Left ventricle myocardium inferior (tissue), 1 donor: ENCODE results near the gene HTRA2. TPM values are rescaled to one million over a fixed set of nuclear protein-coding genes. Genes with fewer than 3 reads are reported as not detected.

Experiments
- DNase-seq: peaks from one replicate; pipeline ENCODE4 v3.0.0-alpha.2; 2020
- H3K27ac ChIP-seq: fragments of 200-600 bp; replicated peaks from 2 replicates; pipeline ENCODE4 v1.8.0; 2021
- H3K27me3 ChIP-seq: fragments of 200-600 bp; 2 replicates; pipeline ENCODE4 v1.8.0; 2021; ENCODE audit warnings: low read depth
- H3K36me3 ChIP-seq: fragments of 200-600 bp; 2 replicates; pipeline ENCODE4 v1.8.0; 2021
- H3K4me1 ChIP-seq: fragments of 200-600 bp; 2 replicates; pipeline ENCODE4 v1.8.0; 2021
- H3K4me3 ChIP-seq: fragments of 200-600 bp; 2 replicates; pipeline ENCODE4 v1.8.0; 2021; ENCODE audit warnings: mild to moderate bottlenecking, moderate library complexity
- H3K9me3 ChIP-seq: fragments of 200-600 bp; replicated peaks from 2 replicates; pipeline ENCODE4 v1.8.0; 2021
- CTCF ChIP-seq: fragments of 200-600 bp; IDR thresholded peaks from 2 replicates; pipeline ENCODE4 v1.8.0; 2021; ENCODE audit warnings: antibody characterized with exemption, mild to moderate bottlenecking, borderline replicate concordance
- intact Hi-C: fragments of 100-400 bp; cut with micrococcal nuclease; formaldehyde crosslinking; loops from one replicate; pipeline ENCODE4 v1.11.0; 2022
- total RNA-seq: library from RNA; stranded (reverse); fragmentation: NEBNext Ultra II Directional; extraction: Animal tissue kit (Norgen Biotek cat#: 25700); gene quantifications from one replicate; pipeline ENCODE4 v1.2.1, GENCODE V29; 2021
- donor health status: DM: no; HTN: yes; CAD: no; lungs with severe emphysema.

The HTRA2 gene
- total RNA-seq, 1 donor from 2014 or later = 26.6 TPM

DNA sequence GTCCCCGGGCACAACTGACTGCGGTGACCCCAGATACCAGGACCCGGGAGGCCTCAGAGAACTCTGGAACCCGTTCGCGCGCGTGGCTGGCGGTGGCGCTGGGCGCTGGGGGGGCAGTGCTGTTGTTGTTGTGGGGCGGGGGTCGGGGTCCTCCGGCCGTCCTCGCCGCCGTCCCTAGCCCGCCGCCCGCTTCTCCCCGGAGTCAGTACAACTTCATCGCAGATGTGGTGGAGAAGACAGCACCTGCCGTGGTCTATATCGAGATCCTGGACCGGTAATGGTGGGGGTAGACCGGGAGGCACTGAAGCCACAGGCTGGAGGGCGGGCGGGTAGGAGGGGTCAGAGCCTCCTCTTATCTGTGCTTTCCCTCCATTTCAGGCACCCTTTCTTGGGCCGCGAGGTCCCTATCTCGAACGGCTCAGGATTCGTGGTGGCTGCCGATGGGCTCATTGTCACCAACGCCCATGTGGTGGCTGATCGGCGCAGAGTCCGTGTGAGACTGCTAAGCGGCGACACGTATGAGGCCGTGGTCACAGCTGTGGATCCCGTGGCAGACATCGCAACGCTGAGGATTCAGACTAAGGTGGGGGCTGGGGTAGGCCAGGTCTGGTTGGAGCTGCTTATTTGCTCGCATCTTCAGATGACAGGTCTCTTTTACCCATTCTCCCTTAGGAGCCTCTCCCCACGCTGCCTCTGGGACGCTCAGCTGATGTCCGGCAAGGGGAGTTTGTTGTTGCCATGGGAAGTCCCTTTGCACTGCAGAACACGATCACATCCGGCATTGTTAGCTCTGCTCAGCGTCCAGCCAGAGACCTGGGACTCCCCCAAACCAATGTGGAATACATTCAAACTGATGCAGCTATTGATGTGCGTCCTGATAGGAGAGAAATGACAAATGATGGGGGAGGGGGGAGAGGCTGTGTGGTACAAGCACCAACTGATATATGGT lies 780 bp downstream of the HTRA2 start:
- Histone ChIP-seq H3K27ac (peak overlapping the region; percentile 93), H3K9me3 (no peaks in the 10 kb centered on the region), H3K4me1 (peaks cover 49% of the 10 kb centered on the region), H3K36me3 (peaks cover 61% of the 10 kb centered on the region), H3K27me3 (no peaks in the 10 kb centered on the region), H3K4me3 (peak overlapping the region; percentile 97)
- TF ChIP-seq CTCF = no peak
- intact Hi-C loops = no loop called here
- no peak for DNase-seq

DNA sequence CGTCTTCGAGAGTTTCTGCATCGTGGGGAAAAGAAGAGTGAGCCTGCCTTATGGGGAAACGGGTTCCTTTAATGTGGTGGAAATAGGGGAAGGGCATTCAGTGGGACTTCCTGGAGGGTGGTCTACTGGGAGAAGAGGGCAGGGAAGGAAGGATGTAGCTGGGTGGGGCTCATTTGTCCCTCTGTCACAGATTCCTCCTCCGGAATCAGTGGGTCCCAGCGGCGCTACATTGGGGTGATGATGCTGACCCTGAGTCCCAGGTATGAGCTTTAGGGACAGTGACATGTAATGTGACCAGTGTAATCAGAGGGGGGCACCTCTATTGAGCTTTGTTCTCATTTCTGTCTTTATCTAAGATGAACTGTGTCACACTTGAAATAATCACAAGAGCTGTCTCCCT lies 1.9 kb downstream of the HTRA2 start:
- Histone ChIP-seq H3K27me3 (no peaks in the 10 kb centered on the region), H3K36me3 (peaks cover 50% of the 10 kb centered on the region), H3K4me1 (peaks cover 49% of the 10 kb centered on the region), H3K4me3 (peak overlapping the region; percentile 97), H3K9me3 (no peaks in the 10 kb centered on the region), H3K27ac (peak overlapping the region; percentile 93)
- DNase-seq = no peak
- intact Hi-C loops = no loop called here
- no peak for TF ChIP-seq CTCF

DNA sequence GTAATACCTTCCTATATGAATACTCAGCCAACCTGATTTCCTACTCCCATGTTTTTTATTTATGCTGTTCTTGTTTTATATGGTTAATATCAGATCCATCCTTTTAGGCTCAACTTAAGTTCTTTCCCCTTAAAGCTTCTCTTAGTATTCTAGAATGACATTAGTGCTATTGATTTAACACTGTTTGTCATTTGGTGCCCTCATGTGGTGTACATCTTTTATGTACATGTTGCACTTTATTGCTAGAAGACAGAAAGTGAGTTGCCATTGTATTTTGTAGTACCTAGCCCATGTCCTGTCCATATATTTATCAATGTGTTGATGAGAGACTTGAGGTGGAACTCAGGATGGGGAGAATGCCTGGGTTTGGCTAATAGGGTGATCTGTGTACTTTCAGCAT lies 2.5 kb downstream of the HTRA2 start:
- no peak overlapping the region for H3K27ac ChIP-seq

GRCh38 chr2:74533464-74533863 lies 3.7 kb downstream of the HTRA2 start:
- no peak for DNase-seq
- intact Hi-C loops = no loop called here
- no peaks in the 10 kb centered on the region for H3K27me3 ChIP-seq
- peaks cover 32% of the 10 kb centered on the region for H3K36me3 ChIP-seq
- H3K9me3 ChIP-seq = no peaks in the 10 kb centered on the region
- no peak for TF ChIP-seq CTCF
- peaks cover 38% of the 10 kb centered on the region for H3K4me1 ChIP-seq
- no peak overlapping the region for H3K27ac ChIP-seq
- H3K4me3 ChIP-seq = no peak overlapping the region

More for the DNA sequence above, 2.5 kb downstream of the HTRA2 start:
- H3K36me3 ChIP-seq = peaks cover 44% of the 10 kb centered on the region
- no peak for DNase-seq
- peaks cover 49% of the 10 kb centered on the region for H3K4me1 ChIP-seq
- H3K27me3 ChIP-seq = no peaks in the 10 kb centered on the region
- no peaks in the 10 kb centered on the region for H3K9me3 ChIP-seq
- H3K4me3 ChIP-seq = no peak overlapping the region
- TF ChIP-seq CTCF = peak; percentile 30
- intact Hi-C loops = no loop called here

DNA sequence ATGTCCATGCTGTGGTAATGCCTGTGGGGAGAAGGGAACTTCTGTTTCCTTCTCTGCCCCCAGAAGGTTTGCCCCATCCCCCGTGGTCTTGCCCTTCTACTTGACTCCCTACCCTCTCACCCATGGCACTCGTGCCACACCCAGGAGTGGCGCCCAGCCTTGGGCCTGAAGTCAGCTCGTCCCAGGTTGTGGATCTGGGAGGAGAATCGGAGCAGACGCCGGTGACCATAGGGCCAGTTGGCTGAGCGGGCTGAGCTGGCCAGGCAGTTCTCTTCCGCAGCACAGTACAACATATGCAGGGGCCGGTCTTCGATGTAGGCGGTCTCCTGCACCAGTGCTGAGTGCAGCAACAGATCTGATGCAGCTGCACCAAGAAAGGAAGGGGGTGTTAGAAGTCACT lies 4.7 kb downstream of the HTRA2 start:
- intact Hi-C loops = no loop called here
- peaks cover 1% of the 10 kb centered on the region for H3K27me3 ChIP-seq
- H3K9me3 ChIP-seq = no peaks in the 10 kb centered on the region
- no peak for DNase-seq
- H3K27ac ChIP-seq = no peak overlapping the region
- H3K36me3 ChIP-seq = peaks cover 32% of the 10 kb centered on the region
- TF ChIP-seq CTCF = no peak
- H3K4me1 ChIP-seq = peaks cover 31% of the 10 kb centered on the region
- H3K4me3 ChIP-seq = no peak overlapping the region
